HG03108 (cell line): ENCODE measurements around the gene TNNT1.
"Not testable (repeated sequence)": the region's sequence is repeated elsewhere in the genome, so short reads cannot be mapped to it uniquely, and the experiment has no call there.

Experiments used
- ATAC-seq: cut with Tn5 transposase; IDR thresholded peaks from one replicate; pipeline ENCODE4 v1.9.1; 2021; ENCODE audit warnings: moderate library complexity; ENCODE audit not compliant: unreplicated experiment

TNNT1 gene

DNA sequence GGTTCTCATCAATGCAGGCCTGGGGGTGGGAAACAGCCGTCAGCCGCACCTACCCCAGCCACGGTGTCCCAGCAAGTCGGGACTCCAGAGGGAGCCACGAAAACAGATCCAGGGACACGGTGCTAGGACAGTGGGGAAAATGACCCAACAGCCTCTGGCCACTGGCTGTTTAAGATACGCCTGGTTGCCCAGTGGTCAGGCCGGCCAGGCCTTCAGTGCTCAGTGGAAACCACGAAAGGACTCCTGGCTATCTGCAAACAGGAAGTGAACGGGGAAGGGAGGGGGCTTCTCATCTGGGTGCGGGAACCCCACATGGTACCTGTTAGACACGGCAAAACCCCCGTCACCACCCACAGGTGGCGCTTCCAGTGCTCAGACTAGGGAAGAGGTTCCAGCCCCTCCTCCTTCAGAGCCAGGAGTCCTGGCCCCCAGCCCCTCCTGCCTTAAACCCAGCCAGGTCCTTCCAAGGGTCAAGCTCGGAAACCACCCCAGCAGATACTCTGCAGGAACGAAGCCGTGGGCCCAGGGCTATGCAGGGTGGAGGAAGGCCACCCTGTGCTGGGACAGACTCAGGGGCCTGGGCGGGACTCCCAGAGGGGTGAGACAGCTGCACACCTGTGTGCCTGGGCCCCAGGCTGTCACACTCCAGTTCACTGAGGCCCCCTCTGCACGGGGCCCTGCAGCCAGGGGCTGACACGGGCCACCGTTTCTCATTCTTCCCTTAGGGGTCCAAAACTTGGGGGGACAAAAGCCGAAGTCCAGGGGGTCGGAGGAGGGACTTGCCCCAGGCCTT, 36.0 kb downstream of the TNNT1 start:
- no peak for ATAC-seq

DNA sequence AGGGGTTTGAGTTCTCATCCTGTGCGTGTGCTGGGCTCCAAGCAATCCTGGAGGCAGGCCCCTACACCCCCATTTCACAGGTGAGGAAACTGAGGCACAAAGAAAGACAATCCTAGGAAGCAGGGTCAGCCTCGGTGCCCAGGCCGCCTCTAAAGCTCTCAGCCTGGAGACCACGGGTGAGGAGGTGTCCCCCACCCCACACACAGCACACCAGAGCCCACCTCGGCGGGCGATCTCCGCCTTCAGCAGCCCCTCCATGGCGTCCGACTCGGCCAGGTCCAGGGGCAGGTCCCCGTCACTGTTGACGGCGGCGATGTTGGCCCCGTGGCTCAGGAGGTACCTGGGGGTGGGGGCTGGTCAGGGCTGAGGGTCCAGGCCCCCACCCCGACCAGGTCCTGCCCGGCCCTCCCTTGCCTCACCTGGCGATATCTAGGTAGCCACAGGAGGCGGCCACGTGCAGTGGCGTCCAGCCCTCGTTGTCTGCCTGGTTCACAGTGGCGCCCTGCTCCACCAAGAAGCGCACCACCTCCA, 36.7 kb downstream of the TNNT1 start:
- no peak for ATAC-seq

DNA sequence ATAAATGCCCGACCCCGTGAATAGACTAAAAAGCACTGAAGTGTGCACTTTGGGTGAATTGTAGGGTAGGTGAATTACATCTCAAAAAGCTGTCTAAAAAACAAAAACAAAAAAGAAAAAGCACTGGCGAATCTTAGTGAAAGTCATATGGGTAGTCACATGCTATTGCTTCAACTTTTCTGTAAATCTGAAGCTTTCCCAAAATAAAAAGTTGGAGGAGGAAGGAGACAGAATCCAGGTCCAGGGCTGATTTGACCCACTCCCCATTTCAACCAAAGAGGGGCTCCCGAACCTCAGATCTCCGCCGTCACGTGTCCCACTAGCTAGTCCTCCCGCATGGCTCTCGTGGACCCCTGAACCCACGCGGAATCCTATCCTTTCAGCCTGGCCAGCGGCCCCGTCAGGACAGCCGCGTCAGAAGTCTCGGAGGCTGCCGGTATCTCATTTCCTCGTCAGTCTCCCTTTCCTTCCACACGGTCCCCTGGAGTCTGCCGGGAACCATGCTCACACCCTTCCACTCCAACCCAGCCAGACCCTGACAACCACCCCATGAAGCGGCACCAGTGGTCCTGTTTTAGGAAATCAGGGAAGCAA, 37.7 kb downstream of the TNNT1 start:
- ATAC-seq = no peak

DNA sequence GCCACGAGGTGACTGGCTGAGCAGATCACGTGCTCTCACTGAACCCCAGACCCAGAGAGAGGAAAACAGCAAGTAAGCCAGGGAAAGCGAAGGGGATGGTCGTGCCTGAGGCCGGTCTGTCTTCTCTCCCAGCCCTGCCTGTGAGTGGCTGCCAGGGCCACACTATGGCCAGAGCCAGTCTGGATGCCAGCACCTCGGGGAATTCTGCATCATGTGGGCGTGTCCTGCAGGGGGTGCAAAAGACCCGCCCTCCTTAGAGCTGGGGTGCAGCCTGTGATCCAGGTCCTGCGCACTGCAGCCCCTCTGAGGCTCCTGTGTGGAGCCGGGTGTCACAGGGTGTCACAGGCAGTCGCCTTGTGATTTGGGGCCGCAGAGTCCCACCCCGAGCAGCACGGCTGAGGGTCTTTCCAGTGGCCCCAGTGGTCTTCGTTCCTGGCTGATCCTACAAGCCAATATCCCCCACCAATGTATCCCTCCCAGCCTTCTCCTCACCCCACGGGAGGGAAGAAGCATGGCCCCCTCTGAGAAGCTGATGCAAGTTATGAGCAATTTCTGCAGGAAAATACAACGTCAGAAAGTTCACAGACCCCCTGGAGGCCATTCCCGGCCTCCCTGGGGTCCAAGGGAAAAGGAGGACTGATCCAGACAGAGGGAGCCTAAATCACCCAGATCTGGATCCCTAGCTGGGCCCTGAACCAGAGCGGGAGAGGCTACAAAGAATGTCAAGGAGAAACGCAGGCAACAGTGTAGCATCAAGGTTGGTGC, 39.3 kb downstream of the TNNT1 start:
- ATAC-seq = no peak

DNA sequence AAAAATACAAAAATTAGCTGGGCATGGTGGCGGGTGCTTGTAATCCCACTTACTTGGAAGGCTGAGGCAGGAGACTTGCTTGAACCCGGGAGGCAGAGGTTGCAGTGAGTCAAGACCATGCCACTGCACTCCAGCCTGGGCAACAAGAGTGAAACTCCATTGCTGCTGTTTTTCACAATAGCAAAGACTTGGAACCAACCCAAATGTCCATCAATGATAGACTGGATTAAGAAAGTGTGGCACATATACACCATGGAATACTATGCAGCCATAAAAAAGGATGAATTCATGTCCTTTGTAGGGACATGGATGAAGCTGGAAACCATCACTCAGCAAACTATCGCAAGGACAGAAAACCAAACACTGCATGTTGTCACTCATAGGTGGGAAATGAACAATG, 41.8 kb downstream of the TNNT1 start:
- not testable (repeated sequence) for ATAC-seq

DNA sequence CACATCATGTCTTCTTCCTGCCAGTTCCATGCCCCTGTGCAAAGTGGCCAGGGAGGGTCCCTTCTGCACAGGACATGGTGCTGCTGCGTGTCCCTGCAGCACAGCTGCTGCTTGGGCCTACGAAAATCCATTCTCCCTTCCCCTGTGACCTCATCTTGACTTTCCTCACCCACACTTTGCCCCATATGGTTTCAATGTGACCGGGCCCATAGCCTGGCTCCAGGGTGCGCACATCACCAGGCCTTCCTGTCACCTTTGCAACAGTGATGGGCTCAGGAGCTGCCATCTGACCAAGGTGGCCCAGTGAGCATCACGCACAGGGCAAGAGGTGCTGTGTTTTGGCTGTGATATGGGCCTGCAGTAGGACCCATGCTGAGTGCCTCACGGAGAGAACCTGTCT, 42.4 kb downstream of the TNNT1 start:
- ATAC-seq = no peak

DNA sequence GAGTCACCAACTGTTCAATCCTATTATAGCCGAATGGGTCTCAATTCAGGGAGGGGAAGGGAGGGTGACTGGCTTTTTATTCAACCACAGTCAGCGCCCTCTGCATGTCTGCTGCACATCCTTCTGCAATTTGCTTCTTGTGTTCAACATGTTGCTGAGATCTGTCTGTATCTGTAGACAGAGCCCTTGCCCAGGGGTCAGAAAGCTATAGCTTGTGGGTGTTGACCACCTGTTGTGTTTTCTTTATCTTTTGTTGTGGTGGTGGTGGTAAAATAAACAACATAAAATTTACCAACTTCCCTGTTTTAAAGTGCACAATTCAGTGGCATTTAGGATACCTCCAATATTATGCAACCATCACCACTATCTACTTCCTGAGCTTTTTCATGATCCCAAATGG, 43.8 kb downstream of the TNNT1 start:
- ATAC-seq = no peak

DNA sequence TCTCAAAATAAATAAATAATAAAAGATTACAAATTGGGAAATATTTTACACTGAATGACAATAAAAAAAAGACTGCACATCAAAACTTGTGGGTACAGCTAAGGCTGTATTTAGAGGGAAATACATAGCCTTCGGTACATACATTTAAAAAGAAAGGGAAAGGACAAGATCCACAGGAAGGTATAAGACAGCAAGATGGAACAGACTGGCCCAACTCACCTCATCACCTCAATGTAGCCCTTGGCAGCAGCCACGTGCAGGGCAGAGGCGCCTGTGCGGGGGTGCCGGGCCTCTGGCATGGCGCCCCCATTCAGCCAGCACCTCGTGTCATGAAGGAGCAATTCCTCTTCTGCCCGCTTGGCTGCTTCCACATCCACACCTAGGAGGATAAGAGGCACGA, 45.8 kb downstream of the TNNT1 start:
- no peak for ATAC-seq

DNA sequence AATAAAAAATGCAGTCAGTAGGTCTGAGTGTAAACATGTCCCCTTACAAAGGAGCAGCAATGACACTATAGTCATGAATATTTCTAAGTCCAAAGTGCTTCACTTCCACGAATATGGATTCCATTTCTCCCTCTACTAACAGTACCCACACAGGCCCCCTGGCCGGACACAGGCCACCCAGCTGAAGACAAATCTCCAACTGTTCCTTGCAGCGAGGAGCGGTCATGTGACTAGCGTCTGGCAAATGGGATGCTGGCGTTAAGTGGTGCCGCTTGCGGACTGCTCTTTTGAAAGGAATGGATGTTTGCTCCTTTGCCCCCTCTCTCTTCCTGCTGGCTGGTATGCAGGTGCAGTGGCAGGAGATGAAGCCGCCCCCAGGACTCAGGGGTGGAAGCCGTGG, 47.7 kb downstream of the TNNT1 start:
- no peak for ATAC-seq

DNA sequence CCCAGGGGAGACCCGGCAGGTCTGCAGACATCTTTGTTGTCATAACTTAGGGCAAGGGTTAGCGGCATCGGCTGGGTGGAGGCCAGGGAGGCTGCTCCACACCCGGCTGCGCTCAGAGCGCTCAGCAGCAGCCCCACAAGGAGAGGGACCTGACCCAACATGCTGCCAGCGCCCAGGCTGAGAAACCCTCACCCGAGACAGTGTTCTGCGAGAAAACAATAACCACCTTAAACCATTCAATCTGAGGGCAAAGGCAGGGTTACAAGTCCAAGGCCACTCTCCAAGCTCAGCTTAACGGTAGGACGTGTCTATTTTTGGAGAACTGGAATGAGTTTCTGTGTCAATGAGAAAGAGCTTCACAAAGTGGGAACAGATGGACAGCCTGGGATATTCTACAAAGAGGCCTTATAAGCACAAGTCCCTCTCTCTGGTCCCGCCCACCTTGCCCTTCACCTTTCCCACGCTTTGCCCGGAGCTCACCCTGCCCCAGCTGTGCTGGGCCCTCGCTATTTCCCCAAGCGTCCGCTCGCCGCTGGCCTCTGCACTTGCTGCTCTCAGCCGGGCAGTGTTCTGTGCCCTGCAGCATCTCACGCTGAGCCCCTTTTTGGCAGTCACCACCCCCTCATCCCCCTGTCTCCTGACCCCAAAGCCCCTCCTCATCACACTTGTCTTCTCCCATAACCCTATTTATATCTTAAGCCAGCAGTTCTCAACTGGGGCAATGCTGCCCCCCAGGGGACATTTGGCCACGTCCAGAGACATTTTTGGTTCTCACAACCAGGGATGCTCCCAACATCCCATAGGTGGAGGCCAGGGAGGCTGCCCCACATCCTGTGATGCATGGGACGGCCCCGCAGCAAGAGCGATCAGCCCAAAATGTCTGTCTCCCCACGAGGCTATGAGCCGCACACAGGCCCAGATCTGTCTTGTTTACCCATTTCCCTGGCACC, 49.2 kb downstream of the TNNT1 start:
- ATAC-seq = no peak

DNA sequence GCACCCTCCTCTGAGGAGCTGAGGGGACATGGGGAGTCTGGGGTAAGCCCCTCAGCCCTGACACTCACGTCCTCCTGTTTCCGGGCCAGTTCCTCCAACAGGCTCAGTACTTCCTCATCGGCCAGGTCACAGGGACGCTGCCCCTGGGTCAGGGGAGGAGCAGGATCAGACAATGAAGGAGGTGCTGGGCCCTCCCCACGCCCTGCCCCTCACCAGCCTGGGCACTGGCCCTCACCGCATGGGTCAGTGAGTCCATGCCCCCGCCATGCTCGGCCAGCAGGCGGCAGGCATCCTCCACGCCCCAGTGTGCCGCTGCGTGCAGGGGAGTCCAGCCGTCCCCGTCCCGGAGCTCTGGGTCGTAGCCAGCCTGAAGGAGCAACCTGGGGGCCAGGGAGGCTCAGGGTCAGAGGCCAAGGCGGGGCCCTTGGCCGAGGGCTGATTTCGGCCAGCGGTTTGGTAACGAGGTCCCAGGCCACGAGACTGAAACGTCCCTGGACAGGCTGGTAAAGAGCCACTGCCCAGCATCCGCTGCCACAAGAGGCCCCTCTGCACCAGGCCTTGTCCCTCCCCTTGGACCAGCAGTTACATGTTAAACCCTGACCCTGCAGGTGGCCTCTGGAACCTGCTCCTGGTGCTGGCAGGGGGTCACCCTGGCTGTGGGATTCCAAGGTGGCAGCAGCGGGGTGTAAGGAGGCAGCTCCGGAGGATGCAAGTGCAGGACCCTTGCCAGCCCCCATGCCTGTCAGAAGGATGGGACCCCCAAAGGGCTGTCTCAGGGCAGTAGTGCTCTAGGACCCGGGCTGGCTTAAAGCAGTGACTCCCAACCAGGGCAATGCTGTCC, 50.1 kb downstream of the TNNT1 start:
- ATAC-seq = no peak

DNA sequence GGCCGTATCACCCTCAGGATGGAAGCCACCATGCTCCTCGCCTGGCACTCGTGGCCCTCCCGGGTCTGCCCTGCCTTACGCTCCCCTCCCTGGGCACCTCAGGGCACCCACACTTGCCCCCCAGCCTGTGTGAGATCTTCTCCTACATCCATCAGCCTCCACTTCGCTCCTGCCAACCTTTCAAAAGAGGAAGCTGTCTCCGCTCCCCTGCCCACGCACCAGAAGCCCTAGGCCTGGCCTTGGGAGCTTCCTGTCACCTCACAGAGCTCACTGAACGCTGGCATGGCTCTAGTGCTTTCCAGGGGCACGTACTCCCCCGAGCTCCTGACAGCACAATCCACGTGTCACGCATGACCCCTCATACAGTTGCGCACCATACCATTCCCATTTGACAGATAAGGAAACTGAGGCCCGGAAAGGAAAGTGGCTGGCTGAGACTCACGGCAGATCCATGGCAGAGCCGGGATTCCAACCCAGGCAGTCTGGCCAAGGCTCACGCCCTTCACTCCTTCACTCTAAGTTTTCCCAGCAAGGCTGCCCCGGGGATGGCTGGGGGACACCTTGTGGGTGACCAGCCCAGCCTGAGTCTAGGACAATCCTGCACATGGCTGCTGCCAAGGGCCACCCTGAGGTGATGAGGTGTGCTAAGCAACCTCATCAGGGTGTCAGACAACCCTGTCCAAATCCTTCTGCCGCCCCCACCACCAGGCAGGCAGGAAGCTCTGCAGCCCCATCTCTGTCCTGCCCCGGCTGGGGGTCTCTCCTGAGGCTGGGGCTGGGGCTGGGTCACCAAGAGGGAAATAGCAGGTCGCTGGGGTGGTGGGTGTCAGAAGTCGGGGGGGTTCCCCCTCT, 50.9 kb downstream of the TNNT1 start:
- ATAC-seq = no peak

DNA sequence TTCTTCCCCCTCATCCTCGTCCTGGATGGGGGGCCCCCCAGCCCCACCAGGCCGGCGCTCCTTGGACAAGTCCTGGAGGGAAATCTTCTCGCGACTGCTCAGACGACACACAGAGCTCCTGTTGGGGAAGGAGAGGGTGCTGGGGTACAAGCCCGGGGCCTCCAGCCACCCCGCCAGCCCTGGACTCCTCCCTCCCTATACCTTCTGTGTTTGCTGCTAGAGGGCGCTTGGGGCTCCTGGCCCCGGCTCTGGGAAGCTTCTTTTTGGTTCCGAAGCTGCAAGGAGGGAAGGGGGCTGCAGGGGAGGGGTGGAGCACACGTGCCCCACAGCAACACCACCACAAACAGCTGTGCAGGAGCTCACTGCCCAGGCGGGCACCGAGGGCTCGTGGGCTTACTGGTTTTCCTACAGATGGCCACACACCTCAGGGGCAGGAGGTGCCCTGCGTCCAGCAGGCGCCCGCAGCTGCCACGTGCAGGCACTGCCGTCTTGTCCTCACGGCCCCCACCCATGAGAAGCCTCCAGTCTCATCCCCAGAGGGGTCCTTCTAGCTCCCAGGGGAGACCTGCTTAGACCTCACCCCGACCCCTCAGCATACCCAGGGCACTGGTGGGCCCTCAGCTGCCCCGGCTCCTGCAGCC, 52.8 kb downstream of the TNNT1 start:
- ATAC-seq = no peak

DNA sequence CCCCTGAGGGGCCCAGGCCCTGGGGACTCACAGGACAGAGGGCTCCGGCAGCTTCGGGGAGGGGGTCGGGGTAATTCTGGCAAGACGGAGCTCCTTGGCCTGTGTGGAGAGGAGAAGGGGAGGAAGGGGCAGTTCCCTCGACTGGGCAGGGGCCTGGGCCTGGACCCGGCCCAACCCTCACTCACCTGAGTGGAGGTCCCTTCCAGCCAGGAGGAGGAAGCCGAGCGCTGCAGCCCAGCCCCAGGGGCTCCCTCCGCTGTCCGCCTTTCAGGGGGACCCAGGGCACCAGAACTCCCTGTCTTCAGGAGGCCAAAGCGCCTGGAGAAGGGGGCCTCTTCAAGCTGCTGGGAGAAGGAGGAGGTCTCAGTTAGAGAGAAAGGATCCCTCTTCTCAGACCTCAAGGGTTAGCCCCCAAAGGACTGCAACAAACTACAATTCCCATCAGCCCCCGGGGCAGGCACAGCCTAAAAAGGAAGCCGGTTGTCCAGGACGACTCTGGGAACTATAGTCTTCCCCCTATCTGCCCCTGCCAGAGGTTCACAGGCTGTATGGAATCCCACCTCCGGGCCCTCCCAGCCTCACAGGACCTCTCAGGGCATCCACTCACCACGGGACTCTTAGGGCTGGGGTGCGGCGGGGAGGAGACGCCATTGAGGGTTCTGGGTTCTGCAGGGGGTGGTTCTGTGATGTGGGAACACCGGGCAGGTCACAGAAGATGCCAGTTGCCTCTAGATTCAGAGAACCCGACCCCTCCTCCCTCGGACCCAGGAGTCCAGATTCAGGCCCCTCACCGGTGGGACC, 53.5 kb downstream of the TNNT1 start:
- no peak for ATAC-seq

DNA sequence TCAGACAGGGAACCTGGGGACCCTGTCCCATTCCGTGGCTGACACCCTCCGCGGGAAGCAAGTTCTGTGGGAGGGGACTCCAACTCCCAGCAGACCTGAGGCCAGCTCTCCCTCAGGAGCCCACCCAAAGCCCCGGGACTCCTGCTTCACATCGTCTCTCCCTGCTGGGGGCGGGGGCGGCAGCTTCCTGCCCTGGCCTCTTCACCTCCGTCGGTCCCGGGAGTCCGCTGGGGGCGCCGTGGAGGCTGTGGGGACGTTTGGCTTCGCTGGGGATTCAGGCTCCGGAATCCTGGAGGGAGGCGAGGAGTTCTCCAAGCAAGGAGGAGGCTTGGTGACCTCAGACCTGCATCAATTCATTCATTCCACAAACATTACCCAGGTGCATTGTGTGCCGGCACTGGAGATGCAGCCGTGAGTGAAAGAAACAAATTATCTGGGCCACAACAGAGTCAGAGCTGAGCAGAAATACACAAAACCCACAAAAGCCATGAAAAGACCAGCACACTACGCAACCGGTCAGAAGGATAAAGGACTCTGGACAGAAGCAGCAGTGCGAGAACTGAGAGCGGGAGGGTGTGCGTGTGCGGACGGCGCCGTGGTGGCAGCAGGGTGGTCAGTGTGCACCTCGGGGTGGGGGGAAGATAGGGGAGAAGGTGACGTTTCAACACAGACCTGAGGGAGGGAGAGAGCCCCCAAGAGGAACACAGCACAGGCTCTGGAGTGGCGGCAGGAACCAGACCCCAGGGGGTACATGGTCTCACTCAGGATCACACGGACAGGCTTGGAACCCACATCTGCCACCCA, 54.3 kb downstream of the TNNT1 start:
- no peak for ATAC-seq

DNA sequence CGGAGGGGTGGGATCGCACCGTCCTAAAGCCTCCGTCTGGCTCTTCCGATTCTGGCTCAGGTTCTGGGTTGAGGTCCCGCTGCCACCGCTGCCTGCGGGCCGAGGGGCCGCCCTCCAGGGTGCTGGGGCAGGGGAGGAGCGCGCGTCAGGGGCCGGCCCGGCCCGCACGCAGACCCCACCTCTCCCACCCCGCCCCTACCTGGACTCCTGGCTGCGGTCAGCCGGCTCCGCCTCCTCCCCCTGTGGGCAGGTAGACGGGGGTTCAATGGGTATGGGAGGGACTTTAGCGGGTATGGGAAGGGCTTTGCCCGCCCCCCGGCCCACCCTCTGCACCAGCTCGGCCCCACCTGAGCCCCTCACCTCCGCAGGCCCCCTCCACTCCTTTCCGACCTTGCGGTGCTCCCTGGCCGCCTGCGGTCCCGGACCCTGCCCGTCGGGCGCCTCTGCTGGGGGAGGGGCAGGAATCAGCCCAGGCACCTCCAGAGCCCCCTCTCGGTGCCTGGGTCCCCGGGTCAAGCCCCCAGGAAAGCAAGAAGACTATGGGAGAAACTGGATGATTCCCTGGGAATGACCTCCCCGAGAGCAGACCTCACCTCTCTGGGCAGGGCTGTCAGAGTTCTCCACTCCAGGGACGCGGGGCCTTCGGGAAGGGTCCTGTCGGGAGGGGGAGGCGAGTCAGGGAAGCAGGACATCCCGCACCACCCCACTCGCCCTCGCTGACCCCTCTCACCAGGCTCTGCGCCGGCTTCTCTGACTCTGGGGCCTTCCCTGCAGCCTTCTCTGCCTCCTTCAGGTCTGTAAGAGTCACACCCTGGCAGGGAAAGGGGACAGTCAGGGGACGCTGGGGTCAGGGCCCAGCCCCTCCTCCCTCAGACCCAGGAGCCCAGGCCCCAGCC, 56.3 kb downstream of the TNNT1 start:
- ATAC-seq = no peak
